Measurements from ENCODE around the gene TBCB.
"Not testable (repeated sequence)": the region's sequence is repeated elsewhere in the genome, so short reads cannot be mapped to it uniquely, and the experiment has no call there.

Gene TBCB

DNA sequence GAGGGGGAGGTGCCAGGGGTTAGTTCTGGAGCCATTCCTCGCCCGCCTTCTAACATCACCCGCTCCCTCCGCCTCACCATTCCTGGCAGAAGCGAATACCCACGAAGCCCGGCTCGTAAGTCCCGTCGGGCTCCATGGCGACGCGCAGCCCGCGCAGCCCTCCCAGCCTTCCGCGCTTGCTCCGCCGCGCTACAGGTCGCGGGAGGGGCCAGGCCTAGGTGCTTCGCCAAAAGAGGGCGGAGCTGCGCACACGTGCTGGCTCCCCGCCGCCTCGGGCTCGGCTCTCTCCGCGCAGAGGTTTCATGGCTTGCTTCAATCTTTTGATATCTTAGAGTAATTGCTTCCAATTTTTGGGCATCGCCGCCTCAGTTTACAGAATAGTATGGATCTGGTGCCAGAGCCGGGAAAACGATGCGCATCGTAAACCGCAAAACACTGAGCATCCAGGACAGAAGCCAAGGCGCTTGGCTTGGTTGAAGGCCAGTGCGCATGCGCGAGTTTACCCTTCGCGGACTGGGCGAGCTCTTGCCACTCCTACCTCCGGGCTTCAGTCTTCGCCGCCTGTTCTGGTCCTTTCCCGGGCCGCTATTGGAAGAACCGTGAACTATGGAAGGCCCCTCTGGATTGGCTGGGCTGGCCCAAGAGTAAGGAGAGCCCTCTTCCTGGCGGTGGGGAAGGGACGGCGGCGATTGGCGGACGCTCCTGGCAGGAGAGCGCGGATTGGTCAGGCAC is 381 bp upstream of the TBCB start, which contains the start of gene POLR2I:
POLR2I (minus strand) TSS at position 155 of the 732 bp plus-strand sequence; CDS start at position 136, 19 bp downstream.
- Histone ChIP-seq H3K36me3 (ENCODE audit: control insufficient read depth, insufficient read depth, low read length) (peaks cover 61% of the 10 kb centered on the region), H3K27ac (ENCODE audit: low read depth, low read length, severe bottlenecking) (peak within 1 kb of the TSS; percentile 76)
- 0% methylated on average over 44 to 52 of the region's 60 CpGs for whole genome bisulfite sequencing, 2 experiments (ENCODE audit: insufficient coverage in 2 of 2)

DNA sequence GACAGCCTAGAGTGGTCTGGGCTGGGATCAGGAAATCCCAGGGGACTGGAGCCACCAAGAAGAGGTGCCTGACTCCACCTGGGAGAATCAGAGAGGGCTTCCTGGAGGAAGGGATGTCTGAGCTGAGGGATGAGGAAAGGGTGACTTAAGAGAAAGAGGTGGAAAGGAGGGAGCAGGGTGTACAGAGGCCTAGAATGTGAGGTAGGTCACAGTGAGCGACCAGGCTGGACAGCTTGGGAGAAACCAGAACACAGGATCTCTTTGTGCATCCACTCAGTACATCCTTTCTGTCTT is 1.0 kb downstream of the TBCB start:
- H3K27ac ChIP-seq (ENCODE audit: low read depth, low read length, severe bottlenecking), result peak overlapping the region; percentile 76
- peak overlapping the region; percentile 81 for H3K4me3 ChIP-seq (ENCODE audit: extremely low read depth, insufficient read depth, low read length, poor library complexity, severe bottlenecking)
- WGBS, 2 experiments (ENCODE audit: insufficient coverage in 2 of 2), result 100% methylated on average over 1 of the region's 1 CpG
- peaks cover 71% of the 10 kb centered on the region for H3K36me3 ChIP-seq (ENCODE audit: control insufficient read depth, insufficient read depth, low read length)
- H3K9me3 ChIP-seq (ENCODE audit: control insufficient read depth, low read length), result no peaks in the 10 kb centered on the region
- H3K4me1 ChIP-seq (ENCODE audit: control insufficient read depth, insufficient read depth, low read length, poor library complexity, severe bottlenecking), result peaks cover 8% of the 10 kb centered on the region

More for the DNA sequence above, 381 bp upstream of the TBCB start, which contains the start of gene POLR2I:
- H3K9me3 ChIP-seq (ENCODE audit: control insufficient read depth, low read length), result no peaks in the 10 kb centered on the region
- peaks cover 8% of the 10 kb centered on the region for H3K4me1 ChIP-seq (ENCODE audit: control insufficient read depth, insufficient read depth, low read length, poor library complexity, severe bottlenecking)
- H3K4me3 ChIP-seq (ENCODE audit: extremely low read depth, insufficient read depth, low read length, poor library complexity, severe bottlenecking), result peak within 1 kb of the TSS; percentile 81

DNA sequence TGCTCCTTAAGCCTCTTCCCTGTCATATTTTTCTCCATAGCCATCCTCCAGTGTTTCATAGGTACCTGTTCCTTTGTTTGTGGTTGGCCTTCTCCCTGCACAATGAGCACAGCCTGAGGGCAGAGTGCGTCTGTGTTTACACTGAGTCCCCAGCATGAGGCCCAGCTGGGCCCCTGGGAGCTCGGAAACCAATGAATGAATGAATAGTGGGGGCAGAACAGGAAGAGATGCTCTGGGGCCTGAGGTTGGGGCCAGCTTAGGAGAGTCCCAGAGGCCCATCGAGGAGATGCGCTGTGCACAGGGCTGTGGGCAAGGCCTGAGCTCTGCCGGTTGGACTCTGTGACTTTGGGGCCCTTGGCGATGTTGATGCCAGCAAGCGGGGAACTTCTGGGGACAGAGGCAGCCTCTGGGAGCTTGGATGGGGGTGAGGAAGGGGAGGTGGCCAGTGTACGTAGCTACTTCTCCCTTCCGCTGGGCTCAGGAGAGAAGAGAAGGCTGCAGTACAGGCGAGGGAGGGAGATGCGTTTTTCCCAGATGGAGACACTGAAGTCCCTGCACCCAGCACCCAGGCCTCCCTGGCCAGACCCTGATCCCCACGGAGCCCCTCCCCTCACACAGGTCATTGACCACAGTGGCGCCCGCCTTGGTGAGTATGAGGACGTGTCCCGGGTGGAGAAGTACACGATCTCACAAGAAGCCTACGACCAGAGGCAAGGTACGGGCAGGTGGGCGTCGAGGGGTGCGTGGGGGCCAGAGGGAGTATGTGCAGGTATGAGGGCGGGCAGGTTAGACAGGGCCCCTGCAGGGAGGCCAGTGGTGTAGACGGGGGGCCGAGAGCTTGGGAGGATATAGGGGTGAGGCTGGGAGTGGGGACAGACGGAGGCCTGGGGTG is 5.1 kb downstream of the TBCB start:
- Histone ChIP-seq H3K27ac (ENCODE audit: low read depth, low read length, severe bottlenecking) (no peak overlapping the region), H3K4me3 (ENCODE audit: extremely low read depth, insufficient read depth, low read length, poor library complexity, severe bottlenecking) (no peak overlapping the region), H3K4me1 (ENCODE audit: control insufficient read depth, insufficient read depth, low read length, poor library complexity, severe bottlenecking) (peaks cover 8% of the 10 kb centered on the region), H3K9me3 (ENCODE audit: control insufficient read depth, low read length) (no peaks in the 10 kb centered on the region), H3K36me3 (ENCODE audit: control insufficient read depth, insufficient read depth, low read length) (peaks cover 85% of the 10 kb centered on the region)
- WGBS, 2 experiments (ENCODE audit: insufficient coverage in 2 of 2), result 93 to 98% methylated on average over 13 to 24 of the region's 26 CpGs

DNA sequence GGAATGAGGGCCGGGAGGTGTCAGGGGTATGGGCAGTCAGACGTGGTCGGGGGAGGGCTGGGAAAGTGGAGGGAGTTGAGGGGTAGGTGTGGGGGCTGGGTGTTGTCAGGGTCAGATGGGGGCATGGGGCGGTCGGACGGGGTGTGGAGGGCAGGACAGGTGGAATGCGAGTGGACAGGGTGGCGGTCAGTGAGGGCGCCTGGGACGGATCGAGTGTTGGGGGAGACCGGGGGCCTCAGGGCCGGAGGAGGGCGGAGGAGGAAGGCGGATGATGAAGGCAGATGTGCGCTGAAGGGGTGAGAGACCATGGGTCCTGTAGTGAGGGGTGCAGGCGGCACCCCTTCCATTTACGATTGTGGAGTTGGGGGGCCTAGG is 5.7 kb downstream of the TBCB start:
- Histone ChIP-seq H3K9me3 (ENCODE audit: control insufficient read depth, low read length) (no peaks in the 10 kb centered on the region), H3K4me1 (ENCODE audit: control insufficient read depth, insufficient read depth, low read length, poor library complexity, severe bottlenecking) (peaks cover 7% of the 10 kb centered on the region), H3K27ac (ENCODE audit: low read depth, low read length, severe bottlenecking) (no peak overlapping the region), H3K4me3 (ENCODE audit: extremely low read depth, insufficient read depth, low read length, poor library complexity, severe bottlenecking) (no peak overlapping the region), H3K36me3 (ENCODE audit: control insufficient read depth, insufficient read depth, low read length) (peaks cover 91% of the 10 kb centered on the region)
- WGBS, 2 experiments (ENCODE audit: insufficient coverage in 2 of 2), result 96 to 99% methylated on average over 17 to 18 of the region's 18 CpGs

DNA sequence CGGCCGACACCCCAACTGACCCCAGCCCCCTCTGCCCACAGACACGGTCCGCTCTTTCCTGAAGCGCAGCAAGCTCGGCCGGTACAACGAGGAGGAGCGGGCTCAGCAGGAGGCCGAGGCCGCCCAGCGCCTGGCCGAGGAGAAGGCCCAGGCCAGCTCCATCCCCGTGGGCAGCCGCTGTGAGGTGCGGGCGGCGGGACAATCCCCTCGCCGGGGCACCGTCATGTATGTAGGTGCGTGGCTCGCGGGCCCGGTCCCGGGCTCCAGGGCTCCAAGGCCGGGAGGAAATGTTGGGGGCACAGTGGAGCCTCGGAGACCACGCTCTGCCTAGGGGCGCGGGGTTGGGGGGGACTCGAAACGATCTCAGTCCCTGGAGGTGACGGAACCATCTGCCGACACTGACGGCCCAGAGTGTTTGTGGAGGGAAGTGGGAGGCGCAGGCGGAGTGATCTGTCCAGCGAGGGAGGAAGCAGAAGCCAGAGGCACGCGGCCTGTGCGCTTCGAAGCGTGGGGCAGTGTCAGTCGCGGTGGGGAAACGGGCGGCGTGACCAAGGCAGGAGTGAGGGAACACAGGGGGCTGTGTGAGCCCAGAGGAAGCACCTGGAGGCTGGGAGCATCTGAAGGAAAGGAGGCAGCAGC is 6.3 kb downstream of the TBCB start:
- no peak overlapping the region for H3K4me3 ChIP-seq (ENCODE audit: extremely low read depth, insufficient read depth, low read length, poor library complexity, severe bottlenecking)
- peaks cover 1% of the 10 kb centered on the region for H3K4me1 ChIP-seq (ENCODE audit: control insufficient read depth, insufficient read depth, low read length, poor library complexity, severe bottlenecking)
- 93 to 95% methylated on average over 39 to 45 of the region's 49 CpGs for WGBS, 2 experiments (ENCODE audit: insufficient coverage in 2 of 2)
- no peak overlapping the region for H3K27ac ChIP-seq (ENCODE audit: low read depth, low read length, severe bottlenecking)
- no peaks in the 10 kb centered on the region for H3K9me3 ChIP-seq (ENCODE audit: control insufficient read depth, low read length)
- H3K36me3 ChIP-seq (ENCODE audit: control insufficient read depth, insufficient read depth, low read length), result peaks cover 87% of the 10 kb centered on the region

DNA sequence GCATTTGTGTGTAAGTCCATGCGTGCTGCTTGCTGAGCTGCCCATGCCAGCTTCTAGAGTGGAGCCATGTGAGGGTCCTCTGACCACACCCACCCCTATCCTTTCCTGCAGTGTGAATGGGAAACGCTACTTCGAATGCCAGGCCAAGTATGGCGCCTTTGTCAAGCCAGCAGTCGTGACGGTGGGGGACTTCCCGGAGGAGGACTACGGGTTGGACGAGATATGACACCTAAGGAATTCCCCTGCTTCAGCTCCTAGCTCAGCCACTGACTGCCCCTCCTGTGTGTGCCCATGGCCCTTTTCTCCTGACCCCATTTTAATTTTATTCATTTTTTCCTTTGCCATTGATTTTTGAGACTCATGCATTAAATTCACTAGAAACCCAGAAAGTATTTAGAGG is 10.3 kb downstream of the TBCB start:
- no peaks in the 10 kb centered on the region for H3K4me1 ChIP-seq (ENCODE audit: control insufficient read depth, insufficient read depth, low read length, poor library complexity, severe bottlenecking)
- H3K27ac ChIP-seq (ENCODE audit: low read depth, low read length, severe bottlenecking), result no peak overlapping the region
- no peak overlapping the region for H3K4me3 ChIP-seq (ENCODE audit: extremely low read depth, insufficient read depth, low read length, poor library complexity, severe bottlenecking)
- 92 to 98% methylated on average over 7 to 9 of the region's 9 CpGs for WGBS, 2 experiments (ENCODE audit: insufficient coverage in 2 of 2)
- H3K9me3 ChIP-seq (ENCODE audit: control insufficient read depth, low read length), result no peaks in the 10 kb centered on the region
- H3K36me3 ChIP-seq (ENCODE audit: control insufficient read depth, insufficient read depth, low read length), result peaks cover 49% of the 10 kb centered on the region

DNA sequence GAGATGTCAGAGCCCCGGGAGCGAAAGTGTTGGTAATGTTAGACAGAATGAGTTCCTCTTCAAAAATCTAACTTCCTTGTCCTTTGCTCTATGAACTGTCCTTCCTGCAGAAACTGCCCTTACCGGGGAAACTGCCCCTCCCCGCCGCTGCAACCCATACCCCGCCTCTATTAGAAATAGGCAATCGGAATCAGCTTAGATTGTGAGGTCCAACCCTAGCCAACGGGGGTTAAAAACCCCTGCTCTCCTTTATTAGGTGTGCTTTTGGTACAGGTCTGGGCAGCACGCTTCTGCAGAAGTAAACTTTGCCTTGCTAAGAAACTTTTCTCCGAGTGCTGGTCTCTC is 13.1 kb downstream of the TBCB start:
- 20 to 34% methylated on average over 6 to 7 of the region's 10 CpGs for WGBS, 2 experiments (ENCODE audit: insufficient coverage in 2 of 2)
- H3K4me3 ChIP-seq (ENCODE audit: extremely low read depth, insufficient read depth, low read length, poor library complexity, severe bottlenecking), result peak overlapping the region; percentile 50
- peaks cover 25% of the 10 kb centered on the region for H3K36me3 ChIP-seq (ENCODE audit: control insufficient read depth, insufficient read depth, low read length)
- H3K9me3 ChIP-seq (ENCODE audit: control insufficient read depth, low read length), result no peaks in the 10 kb centered on the region
- peak overlapping the region; percentile 93 for H3K27ac ChIP-seq (ENCODE audit: low read depth, low read length, severe bottlenecking)
- H3K4me1 ChIP-seq (ENCODE audit: control insufficient read depth, insufficient read depth, low read length, poor library complexity, severe bottlenecking), result no peaks in the 10 kb centered on the region

DNA sequence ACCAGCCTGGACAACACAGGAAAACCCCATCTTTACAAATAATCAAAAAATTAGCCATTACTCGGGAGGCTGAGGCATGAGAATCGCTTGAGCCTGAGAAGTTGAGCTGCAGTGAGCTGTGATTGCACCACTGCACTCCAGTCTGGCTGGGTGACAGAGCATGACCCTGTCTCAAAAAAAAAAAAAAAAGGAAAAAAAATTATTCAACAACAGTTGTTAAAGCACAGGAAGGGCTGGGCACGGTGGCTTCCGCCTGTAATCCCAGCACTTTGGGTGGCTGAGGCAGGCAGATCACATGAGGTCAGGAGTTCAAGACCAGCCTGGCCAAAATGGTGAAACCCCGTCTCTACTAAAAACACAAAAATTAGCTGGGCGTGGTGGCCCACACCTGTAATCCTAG is 16.0 kb downstream of the TBCB start:
- not testable (repeated sequence) for H3K27ac ChIP-seq (ENCODE audit: low read depth, low read length, severe bottlenecking); H3K4me3 ChIP-seq (ENCODE audit: extremely low read depth, insufficient read depth, low read length, poor library complexity, severe bottlenecking); H3K9me3 ChIP-seq (ENCODE audit: control insufficient read depth, low read length); H3K4me1 ChIP-seq (ENCODE audit: control insufficient read depth, insufficient read depth, low read length, poor library complexity, severe bottlenecking); H3K36me3 ChIP-seq (ENCODE audit: control insufficient read depth, insufficient read depth, low read length)
- 90 to 92% methylated on average over 5 to 6 of the region's 6 CpGs for WGBS, 2 experiments (ENCODE audit: insufficient coverage in 2 of 2)

DNA sequence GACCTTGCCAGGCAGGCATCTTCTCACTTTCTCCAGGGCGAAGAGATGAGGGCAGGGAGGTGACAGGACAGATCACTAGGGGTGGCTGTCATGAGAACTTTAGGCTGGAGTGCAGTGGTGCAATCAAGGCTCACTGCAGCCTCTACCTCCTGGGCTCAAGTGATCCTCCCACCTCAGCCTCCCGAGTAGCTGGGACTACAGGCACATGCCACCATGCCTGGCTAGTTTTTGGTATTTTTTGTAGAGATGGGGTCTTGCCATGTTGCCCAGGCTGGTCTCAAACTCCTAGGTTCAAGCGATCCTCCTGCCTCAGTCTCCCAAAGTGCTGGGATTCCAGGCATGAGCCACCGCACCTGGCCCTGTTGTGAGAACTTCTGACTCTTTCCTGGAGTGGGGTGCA is 19.6 kb downstream of the TBCB start:
- 90 to 100% methylated on average over 2 to 4 of the region's 4 CpGs for WGBS, 2 experiments (ENCODE audit: insufficient coverage in 2 of 2)

DNA sequence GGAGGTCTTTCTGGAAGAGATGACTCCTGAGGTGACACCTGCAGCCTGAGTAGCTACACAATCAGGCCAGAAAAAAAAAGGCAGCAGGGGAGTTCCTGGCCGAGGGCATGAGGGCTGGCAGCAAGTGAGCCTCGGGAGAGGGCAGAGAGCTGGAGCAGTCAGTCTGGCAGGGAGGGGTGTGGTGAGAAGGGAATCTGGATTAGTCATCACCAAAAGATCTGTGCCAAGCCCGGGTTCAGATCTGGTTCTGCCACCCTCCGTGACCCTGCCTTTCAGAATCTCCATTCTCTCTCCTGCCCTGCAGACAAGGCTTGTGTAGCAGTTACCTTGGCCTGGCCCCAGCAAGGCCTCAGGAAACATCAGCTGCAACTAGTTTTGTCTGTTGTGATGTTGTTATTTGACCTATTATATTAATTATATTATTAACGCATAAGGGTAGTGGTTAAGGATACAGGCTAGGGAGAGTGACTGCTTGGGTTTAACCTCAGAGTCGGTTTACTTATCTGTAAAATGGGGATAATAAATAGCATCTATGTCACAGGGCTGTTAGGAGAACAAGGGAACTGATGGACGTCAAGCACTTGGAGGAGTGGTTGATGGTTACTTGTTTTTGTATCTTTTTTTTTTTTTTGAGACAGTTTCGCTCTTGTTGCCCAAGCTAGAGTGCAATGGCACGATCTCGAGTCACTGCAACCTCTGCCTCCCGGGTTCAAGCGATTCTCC is 21.9 kb downstream of the TBCB start:
- H3K4me3 ChIP-seq (ENCODE audit: extremely low read depth, insufficient read depth, low read length, poor library complexity, severe bottlenecking), result no peak overlapping the region
- H3K36me3 ChIP-seq (ENCODE audit: control insufficient read depth, insufficient read depth, low read length), result peaks cover 9% of the 10 kb centered on the region
- WGBS, 2 experiments (ENCODE audit: insufficient coverage in 2 of 2), result 64 to 89% methylated on average over 4 to 10 of the region's 12 CpGs
- no peak overlapping the region for H3K27ac ChIP-seq (ENCODE audit: low read depth, low read length, severe bottlenecking)
- no peaks in the 10 kb centered on the region for H3K9me3 ChIP-seq (ENCODE audit: control insufficient read depth, low read length)
- peaks cover 17% of the 10 kb centered on the region for H3K4me1 ChIP-seq (ENCODE audit: control insufficient read depth, insufficient read depth, low read length, poor library complexity, severe bottlenecking)

More for the DNA sequence above, 19.6 kb downstream of the TBCB start:
- H3K4me1 ChIP-seq (ENCODE audit: control insufficient read depth, insufficient read depth, low read length, poor library complexity, severe bottlenecking), result peaks cover 10% of the 10 kb centered on the region
- H3K36me3 ChIP-seq (ENCODE audit: control insufficient read depth, insufficient read depth, low read length); H3K9me3 ChIP-seq (ENCODE audit: control insufficient read depth, low read length); H3K4me3 ChIP-seq (ENCODE audit: extremely low read depth, insufficient read depth, low read length, poor library complexity, severe bottlenecking); H3K27ac ChIP-seq (ENCODE audit: low read depth, low read length, severe bottlenecking): not testable (repeated sequence)
